T-cell (primary cell): ENCODE measurements around the gene ABI3. TPM values are rescaled to one million over a fixed set of nuclear protein-coding genes. Genes with fewer than 3 reads are reported as not detected.
"Not testable (repeated sequence)": the region's sequence is repeated elsewhere in the genome, so short reads cannot be mapped to it uniquely, and the experiment has no call there.

ENCODE experiments used
- ATAC-seq, 4 experiments: fragments of 200-7000 bp in 3 of 4; fragments of 150-1000 bp in 1 of 4; cut with Tn5 transposase; replicated peaks in 1 of 4; 1 replicate in 3 of 4; 2 replicates in 1 of 4; pipeline ENCODE4 v1.10.0; 2021; ENCODE audit warnings: moderate library complexity in 3 of 4, mild to moderate bottlenecking in 2 of 4, moderate number of reproducible peaks in 1 of 4
- CTCF ChIA-PET, 2 donors: fragments of 300-600 bp; sonication (Branson Sonifier 250); formaldehyde crosslinking; loops; one replicate each; lab custom pipeline; 2022; ENCODE audit warnings: antibody characterized with exemption in 2 of 2; lab: Charles Lee
- POLR2A ChIA-PET, 2 donors: fragments of 300-600 bp; sonication (Branson Sonifier 250); formaldehyde crosslinking; loops; one replicate each; lab custom pipeline; 2022; ENCODE audit warnings: antibody characterized with exemption in 2 of 2; lab: Charles Lee
- DNase-seq, 35 experiments: peaks; one replicate each; pipeline versions ENCODE4 v3.0.0 to v3.0.0-alpha.2; 2013 to 2023
- H3K27ac ChIP-seq: one replicate; pipeline ENCODE4 v1.5.1; 2013; ENCODE audit warnings: low read length
- H3K27me3 ChIP-seq, 2 experiments: replicated peaks in 1 of 2; 1 replicate in 1 of 2; 2 replicates in 1 of 2; pipeline versions ENCODE4 v1.6.1 to v1.7.0; 2013; ENCODE audit warnings: low read length in 1 of 2, mixed read lengths in 1 of 2; ENCODE audit not compliant: control insufficient read depth in 2 of 2, insufficient read depth in 2 of 2; ENCODE audit errors: extremely low read depth in 1 of 2
- H3K36me3 ChIP-seq, 2 donors: 1 replicate in 1 of 2; 2 replicates in 1 of 2; pipeline versions ENCODE4 v1.6.1 to v1.7.0; 2013; ENCODE audit warnings: low read length in 1 of 2; ENCODE audit not compliant: control insufficient read depth in 2 of 2, insufficient read depth in 1 of 2; ENCODE audit errors: extremely low read depth in 1 of 2
- H3K4me1 ChIP-seq, 2 experiments: 1 replicate in 1 of 2; 2 replicates in 1 of 2; pipeline versions ENCODE4 v1.6.1 to v1.7.0; 2013; ENCODE audit warnings: low read length in 2 of 2, mixed read lengths in 1 of 2; ENCODE audit not compliant: insufficient read depth in 2 of 2, control insufficient read depth in 1 of 2; ENCODE audit errors: extremely low read depth in 1 of 2
- H3K4me3 ChIP-seq, 2 donors: 1 replicate in 1 of 2; 2 replicates in 1 of 2; pipeline versions ENCODE4 v1.5.1 to v1.7.0; 2013; ENCODE audit warnings: mild to moderate bottlenecking in 2 of 2, low read length in 1 of 2, moderate library complexity in 1 of 2; ENCODE audit not compliant: control insufficient read depth in 1 of 2; ENCODE audit errors: extremely low read depth in 1 of 2
- H3K9me3 ChIP-seq: 2 replicates; pipeline ENCODE4 v1.7.0; 2013
- H3K27ac Mint-ChIP-seq, 2 donors: one replicate each; pipeline ENCODE4 v1.8.0; 2020 to 2021; ENCODE audit warnings: mild to moderate bottlenecking in 2 of 2, mixed read lengths in 2 of 2
- H3K27me3 Mint-ChIP-seq, 2 donors: one replicate each; pipeline ENCODE4 v1.8.0; 2021 to 2022; ENCODE audit warnings: mixed read lengths in 2 of 2
- H3K36me3 Mint-ChIP-seq: one replicate; pipeline ENCODE4 v1.8.0; 2021; ENCODE audit warnings: mixed read lengths
- H3K4me1 Mint-ChIP-seq, 3 donors: one replicate each; pipeline ENCODE4 v1.8.0; 2020 to 2022; ENCODE audit warnings: mixed read lengths in 3 of 3, mild to moderate bottlenecking in 1 of 3
- H3K4me3 Mint-ChIP-seq, 3 donors: one replicate each; pipeline ENCODE4 v1.8.0; 2020 to 2022; ENCODE audit warnings: mild to moderate bottlenecking in 3 of 3, mixed read lengths in 3 of 3, moderate library complexity in 3 of 3
- H3K9me3 Mint-ChIP-seq, 3 donors: one replicate each; pipeline ENCODE4 v1.8.0; 2020 to 2022; ENCODE audit warnings: mixed read lengths in 3 of 3
- WGBS: methylation state at CpG from one replicate; pipeline ENCODE4 v1.1.5; 2013; ENCODE audit warnings: missing lambda C conversion rate; ENCODE audit not compliant: insufficient coverage; 5-methylcytosine and 5-hydroxymethylcytosine counted together
- total RNA-seq, 35 experiments: library from RNA in 6 of 35; stranded (reverse) in 6 of 35; fragments of 120-200 nt in 1 of 35; gene quantifications; one replicate each; pipeline versions ENCODE4 v1.2.1 to v1.2.4 and lab custom pipeline; 2013 to 2026

The ABI3 gene
- total RNA-seq (10 to 100 TPM; 10.4 to 21.7 (median 18.3) TPM), total RNA-seq (lab: John Stamatoyannopoulos, UW) (3.5 to 39.7 (median 14.2) reads per million in 29 experiments)
- total RNA-seq (2013) = 20.8 TPM

GRCh38 chr17:49210158-49211029 lies at the start of gene ABI3, which contains the start of gene GNGT2:
TSS of gene ABI3 (plus strand) at chr17:49210707. CDS start at chr17:49210725, 18 bp downstream.
TSS of gene GNGT2 (minus strand) at chr17:49210574. CDS start at chr17:49207422, 3,152 bp downstream.
- peak within 1 kb of the TSS; percentile 70 for H3K27ac ChIP-seq
- ATAC-seq (peak; percentile 85 to 87 (median 86)), DNase-seq (peak in 34 of 35 experiments; percentile 27 to 80 (median 47))
- Mint-ChIP-seq H3K27ac (peak within 1 kb of the TSS; percentile 92 to 93), H3K27me3 (no peaks in the 10 kb centered on the region), H3K9me3 (no peaks in the 10 kb centered on the region), H3K36me3 (no peaks in the 10 kb centered on the region), H3K4me1 (peaks cover 71 to 78% (median 75%) of the 10 kb centered on the region in 3 donors), H3K4me3 (peak within 1 kb of the TSS; percentile 88 to 92 (median 91))
- ChIA-PET CTCF (interaction anchor here in 1 of 2 donors (0.6 to 2.8 kb wide), 3 partner anchors 18 to 574 kb away, joined by 3 to 19 read pairs (median 9); no protein-coding TSS in a partner anchor), POLR2A (no interaction called here)
- no peaks in the 10 kb centered on the region for H3K9me3 ChIP-seq
- 10% methylated on average over 15 of the region's 22 CpGs for WGBS
- no peaks in the 10 kb centered on the region for H3K27me3 ChIP-seq
- H3K36me3 ChIP-seq = peaks cover 0 to 10% of the 10 kb centered on the region in 2 donors
- peaks cover 44 to 84% of the 10 kb centered on the region in 2 experiments for H3K4me1 ChIP-seq
- H3K4me3 ChIP-seq = peak within 1 kb of the TSS; percentile 60 to 86

- ATAC-seq = no peak
- DNase-seq = no peak
- no peaks in the 10 kb centered on the region for H3K4me1 ChIP-seq
- H3K27ac Mint-ChIP-seq = no peak overlapping the region
- no peaks in the 10 kb centered on the region for H3K36me3 ChIP-seq
- H3K9me3 ChIP-seq = no peaks in the 10 kb centered on the region
- H3K4me3 Mint-ChIP-seq = no peak overlapping the region
- H3K4me3 ChIP-seq = no peak overlapping the region
- H3K9me3 Mint-ChIP-seq = no peaks in the 10 kb centered on the region
- peaks cover 5 to 16% of the 10 kb centered on the region in 2 experiments for H3K27me3 ChIP-seq
- WGBS = 0% methylated on average over 1 of the region's 4 CpGs
- no peaks in the 10 kb centered on the region for H3K36me3 Mint-ChIP-seq
- H3K27me3 Mint-ChIP-seq = peaks cover 34 to 39% of the 10 kb centered on the region in 2 donors
- ChIA-PET CTCF (no interaction called here), POLR2A (no interaction called here)
- no peak overlapping the region for H3K27ac ChIP-seq
- no peaks in the 10 kb centered on the region for H3K4me1 Mint-ChIP-seq
Observed at GRCh38 chr17:49162866-49163265, 47.6 kb upstream of the ABI3 start.

- ATAC-seq (no peak), DNase-seq (no peak)
- 82% methylated on average over 2 of the region's 2 CpGs for WGBS
- Histone ChIP-seq H3K4me3 (no peak overlapping the region), H3K9me3 (no peaks in the 10 kb centered on the region), H3K36me3 (no peaks in the 10 kb centered on the region), H3K27me3 (peaks cover 9 to 22% of the 10 kb centered on the region in 2 experiments), H3K4me1 (no peaks in the 10 kb centered on the region), H3K27ac (no peak overlapping the region)
- H3K27ac Mint-ChIP-seq = no peak overlapping the region
- ChIA-PET CTCF (no interaction called here), POLR2A (no interaction called here)
- H3K4me3 Mint-ChIP-seq = no peak overlapping the region
- H3K9me3 Mint-ChIP-seq = no peaks in the 10 kb centered on the region
- H3K36me3 Mint-ChIP-seq = no peaks in the 10 kb centered on the region
- no peaks in the 10 kb centered on the region for H3K4me1 Mint-ChIP-seq
- peaks cover 35 to 45% of the 10 kb centered on the region in 2 donors for H3K27me3 Mint-ChIP-seq
Observed at GRCh38 chr17:49165143-49165542, 45.4 kb upstream of the ABI3 start.

- H3K36me3 Mint-ChIP-seq = no peaks in the 10 kb centered on the region
- H3K4me3 ChIP-seq = no peak overlapping the region
- H3K9me3 ChIP-seq = no peaks in the 10 kb centered on the region
- H3K9me3 Mint-ChIP-seq = peaks cover 0 to 6% (median 3%) of the 10 kb centered on the region in 3 donors
- 76% methylated on average over 4 of the region's 9 CpGs for WGBS
- H3K27me3 ChIP-seq = peaks cover 9 to 23% of the 10 kb centered on the region in 2 experiments
- H3K36me3 ChIP-seq = no peaks in the 10 kb centered on the region
- H3K4me1 Mint-ChIP-seq = no peaks in the 10 kb centered on the region
- H3K4me1 ChIP-seq = no peaks in the 10 kb centered on the region
- no peak overlapping the region for H3K4me3 Mint-ChIP-seq
- ATAC-seq = no peak
- CTCF ChIA-PET = no interaction called here
- no peak for DNase-seq
- no peak overlapping the region for H3K27ac Mint-ChIP-seq
- H3K27me3 Mint-ChIP-seq = peaks cover 55 to 62% of the 10 kb centered on the region in 2 donors
- no peak overlapping the region for H3K27ac ChIP-seq
- POLR2A ChIA-PET = no interaction called here
Observed at GRCh38 chr17:49168706-49169105, 41.8 kb upstream of the ABI3 start.

GRCh38 chr17:49170216-49170615 lies 40.3 kb upstream of the ABI3 start:
- no peak overlapping the region for H3K27ac ChIP-seq
- WGBS = 65% methylated on average over 2 of the region's 2 CpGs
- H3K9me3 ChIP-seq = no peaks in the 10 kb centered on the region
- CTCF ChIA-PET = no interaction called here
- H3K27me3 ChIP-seq = peaks cover 9 to 23% of the 10 kb centered on the region in 2 experiments
- no peak overlapping the region for H3K4me3 Mint-ChIP-seq
- H3K9me3 Mint-ChIP-seq = peaks cover 0 to 16% (median 15%) of the 10 kb centered on the region in 3 donors
- POLR2A ChIA-PET = no interaction called here
- ATAC-seq (no peak), DNase-seq (no peak)
- no peaks in the 10 kb centered on the region for H3K36me3 ChIP-seq
- H3K27me3 Mint-ChIP-seq = peaks cover 62 to 66% of the 10 kb centered on the region in 2 donors
- H3K4me1 ChIP-seq = no peaks in the 10 kb centered on the region
- H3K27ac Mint-ChIP-seq = no peak overlapping the region
- H3K4me1 Mint-ChIP-seq = no peaks in the 10 kb centered on the region
- H3K4me3 ChIP-seq = no peak overlapping the region
- H3K36me3 Mint-ChIP-seq = no peaks in the 10 kb centered on the region

GRCh38 chr17:49170711-49171110 lies 39.8 kb upstream of the ABI3 start:
- H3K4me3 ChIP-seq, H3K4me1 ChIP-seq, H3K27ac ChIP-seq, CTCF ChIA-PET, H3K9me3 ChIP-seq, H3K4me1 Mint-ChIP-seq, ATAC-seq, DNase-seq, H3K4me3 Mint-ChIP-seq, H3K27ac Mint-ChIP-seq, H3K36me3 ChIP-seq, H3K36me3 Mint-ChIP-seq, POLR2A ChIA-PET: not testable (repeated sequence)
- Mint-ChIP-seq H3K9me3 (peaks cover 0 to 20% (median 20%) of the 10 kb centered on the region in 3 donors), H3K27me3 (peaks cover 60 to 68% of the 10 kb centered on the region in 2 donors)
- WGBS = no CpG with 5 or more reads among the region's 3 CpGs
- H3K27me3 ChIP-seq = peaks cover 9 to 23% of the 10 kb centered on the region in 2 experiments
